T-cell (primary cell): ENCODE results near the gene VEZT. TPM values are rescaled to one million over a fixed set of nuclear protein-coding genes. Genes with fewer than 3 reads are reported as not detected.

ENCODE experiments used
- ATAC-seq, 4 experiments: fragments of 200-7000 bp in 3 of 4; fragments of 150-1000 bp in 1 of 4; cut with Tn5 transposase; replicated peaks in 1 of 4; 1 replicate in 3 of 4; 2 replicates in 1 of 4; pipeline ENCODE4 v1.10.0; 2021; ENCODE audit warnings: moderate library complexity in 3 of 4, mild to moderate bottlenecking in 2 of 4, moderate number of reproducible peaks in 1 of 4
- CTCF ChIA-PET, 2 donors: fragments of 300-600 bp; sonication (Branson Sonifier 250); formaldehyde crosslinking; loops; one replicate each; lab custom pipeline; 2022; ENCODE audit warnings: antibody characterized with exemption in 2 of 2; lab: Charles Lee
- POLR2A ChIA-PET, 2 donors: fragments of 300-600 bp; sonication (Branson Sonifier 250); formaldehyde crosslinking; loops; one replicate each; lab custom pipeline; 2022; ENCODE audit warnings: antibody characterized with exemption in 2 of 2; lab: Charles Lee
- DNase-seq, 35 experiments: peaks; one replicate each; pipeline versions ENCODE4 v3.0.0 to v3.0.0-alpha.2; 2013 to 2023
- H3K27ac ChIP-seq: one replicate; pipeline ENCODE4 v1.5.1; 2013; ENCODE audit warnings: low read length
- H3K27me3 ChIP-seq, 2 experiments: replicated peaks in 1 of 2; 1 replicate in 1 of 2; 2 replicates in 1 of 2; pipeline versions ENCODE4 v1.6.1 to v1.7.0; 2013; ENCODE audit warnings: low read length in 1 of 2, mixed read lengths in 1 of 2; ENCODE audit not compliant: control insufficient read depth in 2 of 2, insufficient read depth in 2 of 2; ENCODE audit errors: extremely low read depth in 1 of 2
- H3K36me3 ChIP-seq, 2 donors: 1 replicate in 1 of 2; 2 replicates in 1 of 2; pipeline versions ENCODE4 v1.6.1 to v1.7.0; 2013; ENCODE audit warnings: low read length in 1 of 2; ENCODE audit not compliant: control insufficient read depth in 2 of 2, insufficient read depth in 1 of 2; ENCODE audit errors: extremely low read depth in 1 of 2
- H3K4me1 ChIP-seq, 2 experiments: 1 replicate in 1 of 2; 2 replicates in 1 of 2; pipeline versions ENCODE4 v1.6.1 to v1.7.0; 2013; ENCODE audit warnings: low read length in 2 of 2, mixed read lengths in 1 of 2; ENCODE audit not compliant: insufficient read depth in 2 of 2, control insufficient read depth in 1 of 2; ENCODE audit errors: extremely low read depth in 1 of 2
- H3K4me3 ChIP-seq, 2 donors: 1 replicate in 1 of 2; 2 replicates in 1 of 2; pipeline versions ENCODE4 v1.5.1 to v1.7.0; 2013; ENCODE audit warnings: mild to moderate bottlenecking in 2 of 2, low read length in 1 of 2, moderate library complexity in 1 of 2; ENCODE audit not compliant: control insufficient read depth in 1 of 2; ENCODE audit errors: extremely low read depth in 1 of 2
- H3K9me3 ChIP-seq: 2 replicates; pipeline ENCODE4 v1.7.0; 2013
- H3K27ac Mint-ChIP-seq, 2 donors: one replicate each; pipeline ENCODE4 v1.8.0; 2020 to 2021; ENCODE audit warnings: mild to moderate bottlenecking in 2 of 2, mixed read lengths in 2 of 2
- H3K27me3 Mint-ChIP-seq, 2 donors: one replicate each; pipeline ENCODE4 v1.8.0; 2021 to 2022; ENCODE audit warnings: mixed read lengths in 2 of 2
- H3K36me3 Mint-ChIP-seq: one replicate; pipeline ENCODE4 v1.8.0; 2021; ENCODE audit warnings: mixed read lengths
- H3K4me1 Mint-ChIP-seq, 3 donors: one replicate each; pipeline ENCODE4 v1.8.0; 2020 to 2022; ENCODE audit warnings: mixed read lengths in 3 of 3, mild to moderate bottlenecking in 1 of 3
- H3K4me3 Mint-ChIP-seq, 3 donors: one replicate each; pipeline ENCODE4 v1.8.0; 2020 to 2022; ENCODE audit warnings: mild to moderate bottlenecking in 3 of 3, mixed read lengths in 3 of 3, moderate library complexity in 3 of 3
- H3K9me3 Mint-ChIP-seq, 3 donors: one replicate each; pipeline ENCODE4 v1.8.0; 2020 to 2022; ENCODE audit warnings: mixed read lengths in 3 of 3
- WGBS: methylation state at CpG from one replicate; pipeline ENCODE4 v1.1.5; 2013; ENCODE audit warnings: missing lambda C conversion rate; ENCODE audit not compliant: insufficient coverage; 5-methylcytosine and 5-hydroxymethylcytosine counted together
- total RNA-seq, 35 experiments: library from RNA in 6 of 35; stranded (reverse) in 6 of 35; fragments of 120-200 nt in 1 of 35; gene quantifications; one replicate each; pipeline versions ENCODE4 v1.2.1 to v1.2.4 and lab custom pipeline; 2013 to 2026

Gene VEZT
- total RNA-seq, 5 donors from 2014 or later (not counting 1 experiment from before 2014, with no cell fraction given): 27.0 to 48.9 (median 36.8) TPM

DNA sequence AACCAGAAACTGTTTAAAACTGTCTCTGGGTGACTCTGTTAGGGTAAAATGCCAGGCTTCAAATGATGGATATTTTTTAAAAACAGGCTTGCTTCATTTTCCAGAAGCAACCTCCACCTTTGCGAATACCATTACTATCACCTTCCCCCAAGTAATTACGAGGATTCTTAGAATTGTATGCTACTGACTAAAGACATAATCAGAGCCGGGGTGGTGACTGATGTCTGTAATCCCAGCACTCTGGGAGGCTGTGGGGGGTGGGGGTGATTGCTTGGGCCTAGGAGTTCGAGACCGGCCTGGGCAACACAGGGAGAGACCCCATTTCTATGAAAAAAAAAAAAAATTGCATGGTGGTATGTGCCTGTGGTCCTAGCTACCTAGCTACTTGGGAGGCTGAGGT, 38.6 kb upstream of the VEZT start:
- Histone ChIP-seq H3K4me3 (no peak overlapping the region), H3K36me3 (no peaks in the 10 kb centered on the region), H3K27ac (no peak overlapping the region), H3K4me1 (no peaks in the 10 kb centered on the region), H3K9me3 (no peaks in the 10 kb centered on the region), H3K27me3 (no peaks in the 10 kb centered on the region)
- DNase-seq (no peak), ATAC-seq (no peak)
- Mint-ChIP-seq H3K27me3 (peaks cover 0 to 3% of the 10 kb centered on the region in 2 donors), H3K4me1 (no peaks in the 10 kb centered on the region), H3K9me3 (no peaks in the 10 kb centered on the region), H3K4me3 (no peak overlapping the region), H3K36me3 (no peaks in the 10 kb centered on the region), H3K27ac (no peak overlapping the region)
- ChIA-PET POLR2A (interaction anchor here in 1 of 2 donors (0.5 kb wide), 1 partner anchor 341 kb away, joined by 6 read pairs; no protein-coding TSS in a partner anchor), CTCF (no interaction called here)
- no CpG with 5 or more reads among the region's 5 CpGs for WGBS

DNA sequence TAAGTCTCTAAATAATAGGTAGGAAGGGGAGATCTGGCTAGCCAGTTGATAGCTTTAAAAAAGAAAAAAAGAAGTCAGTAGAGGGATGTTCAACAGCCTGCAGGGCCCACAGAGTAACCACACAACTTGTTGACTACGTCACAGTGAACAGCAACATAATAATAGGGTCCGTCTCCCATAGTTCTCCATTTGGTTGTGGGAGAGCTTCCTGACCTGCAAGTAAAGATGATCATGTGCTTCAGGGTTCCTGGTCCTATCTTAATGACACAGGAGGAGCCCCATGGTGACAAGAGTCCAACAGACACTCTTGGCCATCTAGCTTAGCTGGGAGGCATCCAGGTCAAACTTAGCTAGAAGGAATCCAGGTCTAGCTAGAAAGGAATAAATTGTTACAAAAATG, 36.5 kb upstream of the VEZT start:
- DNase-seq: no peak
- H3K4me1 ChIP-seq: no peaks in the 10 kb centered on the region
- H3K27ac ChIP-seq: no peak overlapping the region
- Mint-ChIP-seq H3K4me1 (no peaks in the 10 kb centered on the region), H3K4me3 (no peak overlapping the region), H3K27me3 (peaks cover 0 to 3% of the 10 kb centered on the region in 2 donors), H3K9me3 (no peaks in the 10 kb centered on the region), H3K36me3 (no peaks in the 10 kb centered on the region), H3K27ac (no peak overlapping the region)
- WGBS: no CpG with 5 or more reads among the region's 2 CpGs
- no peaks in the 10 kb centered on the region for H3K27me3 ChIP-seq
- H3K36me3 ChIP-seq: no peaks in the 10 kb centered on the region
- ChIA-PET POLR2A (interaction anchor here (0.5 to 0.6 kb wide), 2 partner anchors 436 to 1465 kb away, joined by 3 read pairs; no protein-coding TSS in a partner anchor), CTCF (interaction anchor here in 1 of 2 donors (1.4 kb wide), 1 partner anchor 353 kb away, joined by 3 read pairs; no protein-coding TSS in a partner anchor)
- no peak overlapping the region for H3K4me3 ChIP-seq
- no peaks in the 10 kb centered on the region for H3K9me3 ChIP-seq
- ATAC-seq: no peak

DNA sequence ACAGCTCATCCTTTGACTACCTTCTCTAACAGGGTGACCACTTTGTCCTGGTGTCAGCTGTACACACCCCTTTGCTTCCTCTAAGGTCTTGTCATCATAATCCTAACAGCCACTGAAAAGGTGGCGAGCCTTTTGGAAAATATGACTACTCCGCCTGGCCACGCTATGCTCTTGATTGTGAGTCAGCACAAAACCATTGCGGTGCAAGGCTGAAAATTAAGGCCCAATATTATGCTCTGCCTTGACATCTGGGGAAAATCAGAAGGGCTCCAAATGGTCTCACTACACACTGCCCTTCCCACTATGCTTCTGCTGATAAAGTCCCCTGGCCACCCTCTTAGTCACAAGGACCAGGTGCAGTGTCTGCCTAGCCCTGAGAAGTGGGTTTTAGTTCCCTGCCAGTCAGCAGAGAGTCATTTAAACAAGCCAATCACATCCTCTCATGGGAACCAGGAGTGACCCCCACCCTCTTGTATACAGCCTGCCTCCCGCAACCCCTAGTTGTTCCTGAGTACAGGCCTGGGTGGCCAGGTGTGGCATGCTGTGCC, 34.7 kb upstream of the VEZT start:
- DNase-seq: no peak

DNA sequence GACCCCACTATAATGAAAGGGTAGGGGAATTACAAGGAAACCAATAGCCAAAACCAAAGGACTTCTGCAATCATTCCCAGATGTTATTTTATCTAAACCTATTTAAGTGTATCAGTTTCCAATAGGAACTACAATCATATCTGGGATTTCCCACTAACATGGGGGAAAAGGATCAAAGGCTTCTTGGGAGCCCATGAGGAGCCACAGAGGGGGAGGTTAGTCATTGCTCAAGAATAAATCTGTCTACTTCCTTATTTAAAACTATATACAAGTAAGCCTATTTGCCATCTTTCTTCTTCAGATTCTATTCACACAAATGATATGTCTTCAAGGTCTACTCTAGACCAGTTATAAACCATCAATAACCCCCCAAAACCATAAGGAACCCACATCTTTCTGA, 33.5 kb upstream of the VEZT start:
- no peaks in the 10 kb centered on the region for H3K27me3 Mint-ChIP-seq
- Histone ChIP-seq H3K9me3 (no peaks in the 10 kb centered on the region), H3K4me1 (no peaks in the 10 kb centered on the region), H3K27me3 (no peaks in the 10 kb centered on the region), H3K4me3 (no peak overlapping the region), H3K36me3 (no peaks in the 10 kb centered on the region), H3K27ac (no peak overlapping the region)
- H3K36me3 Mint-ChIP-seq: no peaks in the 10 kb centered on the region
- ATAC-seq (no peak), DNase-seq (no peak)
- no peak overlapping the region for H3K27ac Mint-ChIP-seq
- H3K4me1 Mint-ChIP-seq: no peaks in the 10 kb centered on the region
- H3K9me3 Mint-ChIP-seq: no peaks in the 10 kb centered on the region
- ChIA-PET POLR2A (no interaction called here), CTCF (interaction anchor here in 1 of 2 donors (0.6 kb wide), 1 partner anchor 75 kb away, joined by 5 read pairs; no protein-coding TSS in a partner anchor)
- H3K4me3 Mint-ChIP-seq: no peak overlapping the region

More for the DNA sequence above, 34.7 kb upstream of the VEZT start:
- POLR2A ChIA-PET: interaction anchor here (0.5 to 0.6 kb wide), 2 partner anchors 19 to 429 kb away, joined by 3 to 4 read pairs; no protein-coding TSS in a partner anchor
- Mint-ChIP-seq H3K36me3 (no peaks in the 10 kb centered on the region), H3K9me3 (no peaks in the 10 kb centered on the region), H3K27ac (no peak overlapping the region), H3K27me3 (peaks cover 0 to 3% of the 10 kb centered on the region in 2 donors), H3K4me1 (no peaks in the 10 kb centered on the region), H3K4me3 (no peak overlapping the region)
- H3K27ac ChIP-seq: no peak overlapping the region
- CTCF ChIA-PET: no interaction called here
- H3K4me3 ChIP-seq: no peak overlapping the region
- H3K27me3 ChIP-seq: no peaks in the 10 kb centered on the region
- no peaks in the 10 kb centered on the region for H3K9me3 ChIP-seq
- 68% methylated on average over 4 of the region's 5 CpGs for WGBS
- no peaks in the 10 kb centered on the region for H3K36me3 ChIP-seq
- ATAC-seq: no peak
- H3K4me1 ChIP-seq: no peaks in the 10 kb centered on the region

DNA sequence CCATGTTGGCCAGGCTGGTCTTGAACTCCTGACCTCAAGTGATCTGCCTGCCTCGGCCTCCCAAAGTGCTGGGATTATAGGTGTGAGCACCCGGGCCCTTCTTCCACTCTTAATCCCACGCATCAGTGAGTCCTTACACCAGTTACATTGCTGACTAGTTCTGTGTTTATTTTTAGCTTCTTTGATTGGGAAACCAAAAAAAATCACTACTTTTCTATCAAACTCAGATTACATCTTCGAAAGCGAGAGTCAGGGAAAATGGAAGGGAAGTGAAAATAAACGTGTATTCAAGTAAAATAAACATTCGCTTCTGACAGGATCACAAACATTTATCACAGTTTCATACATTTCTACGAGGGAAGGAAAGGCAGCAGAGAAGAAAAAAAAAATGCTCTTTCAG, 32.5 kb upstream of the VEZT start:
- ChIA-PET POLR2A (interaction anchor here (0.6 to 0.7 kb wide), 2 partner anchors 142 to 633 kb away, joined by 3 read pairs; no protein-coding TSS in a partner anchor), CTCF (no interaction called here)
- no peak for ATAC-seq

DNA sequence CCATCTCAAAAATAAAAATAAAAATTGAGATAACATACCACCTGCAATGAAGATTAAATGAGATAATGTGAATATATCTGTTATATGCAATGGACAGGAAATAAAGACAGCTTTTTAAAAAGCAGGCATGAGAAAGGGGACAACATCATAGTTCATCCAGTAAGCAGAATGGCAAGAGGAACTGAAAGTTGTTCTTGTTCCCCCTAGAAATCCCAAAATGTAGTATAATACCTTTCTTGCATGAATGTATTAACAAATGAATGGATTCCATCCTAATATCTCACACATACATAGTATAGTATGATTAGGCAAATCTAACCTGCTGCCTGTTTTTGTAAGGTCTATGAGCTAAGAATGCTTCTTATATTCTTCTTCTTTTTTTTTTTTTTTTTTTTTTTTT, 31.8 kb upstream of the VEZT start:
- no peaks in the 10 kb centered on the region for H3K27me3 ChIP-seq
- no peaks in the 10 kb centered on the region for H3K4me1 ChIP-seq
- no peak overlapping the region for H3K4me3 Mint-ChIP-seq
- no peaks in the 10 kb centered on the region for H3K4me1 Mint-ChIP-seq
- H3K9me3 Mint-ChIP-seq: no peaks in the 10 kb centered on the region
- no peak overlapping the region for H3K4me3 ChIP-seq
- ChIA-PET POLR2A (interaction anchor here in 1 of 2 donors (0.6 kb wide), 1 partner anchor 178 kb away, joined by 4 read pairs; no protein-coding TSS in a partner anchor), CTCF (interaction anchor here in 1 of 2 donors (0.7 kb wide), 1 partner anchor 1572 kb away, joined by 7 read pairs; no protein-coding TSS in a partner anchor)
- ATAC-seq (no peak), DNase-seq (no peak)
- H3K36me3 ChIP-seq: no peaks in the 10 kb centered on the region
- no peaks in the 10 kb centered on the region for H3K27me3 Mint-ChIP-seq
- no peak overlapping the region for H3K27ac ChIP-seq
- no peaks in the 10 kb centered on the region for H3K36me3 Mint-ChIP-seq
- H3K9me3 ChIP-seq: no peaks in the 10 kb centered on the region
- H3K27ac Mint-ChIP-seq: no peak overlapping the region

More for the DNA sequence above, 32.5 kb upstream of the VEZT start:
- H3K4me1 Mint-ChIP-seq: no peaks in the 10 kb centered on the region
- H3K36me3 ChIP-seq: no peaks in the 10 kb centered on the region
- H3K4me3 Mint-ChIP-seq: no peak overlapping the region
- H3K27ac Mint-ChIP-seq: no peak overlapping the region
- H3K9me3 Mint-ChIP-seq: no peaks in the 10 kb centered on the region
- no peaks in the 10 kb centered on the region for H3K4me1 ChIP-seq
- H3K27ac ChIP-seq: no peak overlapping the region
- no peak overlapping the region for H3K4me3 ChIP-seq
- no peak for DNase-seq
- no peaks in the 10 kb centered on the region for H3K36me3 Mint-ChIP-seq
- H3K27me3 ChIP-seq: no peaks in the 10 kb centered on the region
- H3K27me3 Mint-ChIP-seq: no peaks in the 10 kb centered on the region
- no CpG with 5 or more reads among the region's 8 CpGs for WGBS
- H3K9me3 ChIP-seq: no peaks in the 10 kb centered on the region
